CD4-positive, alpha-beta T cell (primary cell): ENCODE results near the gene NDEL1. TPM values are rescaled to one million over a fixed set of nuclear protein-coding genes. Genes with fewer than 3 reads are reported as not detected.
A peak's percentile ranks its signal among the peaks of the same experiment; 100 is the strongest.

ENCODE experiments used
- ATAC-seq: fragments of 200-7000 bp; cut with Tn5 transposase; one replicate; pipeline ENCODE4 v1.10.0; 2022; ENCODE audit warnings: mild to moderate bottlenecking; ENCODE audit not compliant: poor library complexity
- CTCF ChIA-PET: fragments of 350-600 bp; sonication (Branson Sonifier 250); formaldehyde crosslinking; loops from one replicate; lab custom pipeline; 2021; ENCODE audit warnings: antibody characterized with exemption, inconsistent platforms; lab: Charles Lee
- POLR2A ChIA-PET: fragments of 350-600 bp; sonication (Branson Sonifier 250); formaldehyde crosslinking; loops from one replicate; lab custom pipeline; 2021; ENCODE audit warnings: antibody characterized with exemption, inconsistent platforms; lab: Charles Lee
- DNase-seq, 14 experiments: peaks; one replicate each; pipeline ENCODE4 v3.0.0-alpha.2; 2013 to 2020; ENCODE audit warnings: mixed read lengths in 2 of 14
- H3K27ac ChIP-seq, 2 donors: one replicate each; pipeline versions ENCODE4 v1.5.1 to v1.7.0; 2013; ENCODE audit warnings: low read length in 2 of 2, low read depth in 1 of 2, mild to moderate bottlenecking in 1 of 2
- H3K27me3 ChIP-seq, 2 experiments: 1 replicate in 1 of 2; 2 replicates in 1 of 2; pipeline versions ENCODE4 v1.6.1 to v1.7.0; 2013; ENCODE audit warnings: low read length in 2 of 2, control low read depth in 1 of 2, mild to moderate bottlenecking in 1 of 2, moderate library complexity in 1 of 2; ENCODE audit not compliant: insufficient read depth in 2 of 2, control insufficient read depth in 1 of 2
- H3K36me3 ChIP-seq: one replicate; pipeline ENCODE4 v1.6.1; 2013; ENCODE audit warnings: low read length, control low read depth; ENCODE audit not compliant: insufficient read depth
- H3K4me1 ChIP-seq: one replicate; pipeline ENCODE4 v1.6.1; 2013; ENCODE audit warnings: low read length, control low read depth; ENCODE audit not compliant: insufficient read depth
- H3K4me3 ChIP-seq: one replicate; pipeline ENCODE4 v1.5.1; 2013; ENCODE audit warnings: mild to moderate bottlenecking, low read length, moderate library complexity
- H3K9me3 ChIP-seq, 2 experiments: 1 replicate in 1 of 2; 2 replicates in 1 of 2; pipeline versions ENCODE4 v1.6.1 to v1.7.0; 2013; ENCODE audit warnings: low read length in 2 of 2, mild to moderate bottlenecking in 2 of 2, control low read depth in 1 of 2, moderate library complexity in 1 of 2; ENCODE audit not compliant: control insufficient read depth in 1 of 2, insufficient read depth in 1 of 2
- H3K27ac Mint-ChIP-seq: one replicate; pipeline ENCODE4 v1.8.0; 2020; ENCODE audit warnings: mixed read lengths
- H3K27me3 Mint-ChIP-seq: one replicate; pipeline ENCODE4 v1.8.0; 2021; ENCODE audit warnings: mixed read lengths
- H3K36me3 Mint-ChIP-seq: one replicate; pipeline ENCODE4 v1.8.0; 2021; ENCODE audit warnings: low read depth, mixed read lengths
- H3K4me1 Mint-ChIP-seq: one replicate; pipeline ENCODE4 v1.8.0; 2021; ENCODE audit warnings: low read depth, mixed read lengths
- H3K4me3 Mint-ChIP-seq: one replicate; pipeline ENCODE4 v1.8.0; 2020; ENCODE audit warnings: mild to moderate bottlenecking, mixed read lengths
- H3K9me3 Mint-ChIP-seq: one replicate; pipeline ENCODE4 v1.8.0; 2020; ENCODE audit warnings: mixed read lengths
- CTCF ChIP-seq: fragments of 200-600 bp; IDR thresholded peaks from one replicate; pipeline ENCODE4 v1.8.0; 2022; ENCODE audit warnings: antibody characterized with exemption, mild to moderate bottlenecking
- intact Hi-C, 2 experiments: fragments of 100-400 bp; cut with DNase I in 1 of 2; cut with micrococcal nuclease in 1 of 2; formaldehyde crosslinking; loops; one replicate each; pipeline versions ENCODE4 v1.15.1 to v1.9.0; 2023 to 2025; cut with DNase I, micrococcal nuclease
- total RNA-seq, 174 experiments: library from RNA in 2 of 174; stranded (reverse) in 2 of 174; gene quantifications; one replicate each; pipeline ENCODE4 v1.2.3 and lab custom pipeline; 2021 to 2026

Gene NDEL1
- total RNA-seq, 2 experiments from 2014 or later: 300 to 313 TPM

GRCh38 chr17:8479431-8479947, 43.8 kb downstream of the NDEL1 start:
- no peak for TF ChIP-seq CTCF
- POLR2A ChIA-PET: no interaction called here
- no peak overlapping the region for H3K27ac Mint-ChIP-seq
- DNase-seq (no peak), ATAC-seq (no peak)
- no peak overlapping the region for H3K4me3 Mint-ChIP-seq
- H3K36me3 Mint-ChIP-seq: peaks cover 96% of the 10 kb centered on the region
- Histone ChIP-seq H3K27ac (no peak overlapping the region), H3K36me3 (peaks cover 55% of the 10 kb centered on the region), H3K4me3 (no peak overlapping the region), H3K4me1 (no peaks in the 10 kb centered on the region), H3K27me3 (no peaks in the 10 kb centered on the region), H3K9me3 (peaks cover 10 to 19% of the 10 kb centered on the region in 2 experiments)
- intact Hi-C loops: no loop called here
- CTCF ChIA-PET: no interaction called here
- H3K9me3 Mint-ChIP-seq: peaks cover 1% of the 10 kb centered on the region
- no peaks in the 10 kb centered on the region for H3K4me1 Mint-ChIP-seq
- H3K27me3 Mint-ChIP-seq: no peaks in the 10 kb centered on the region

DNA sequence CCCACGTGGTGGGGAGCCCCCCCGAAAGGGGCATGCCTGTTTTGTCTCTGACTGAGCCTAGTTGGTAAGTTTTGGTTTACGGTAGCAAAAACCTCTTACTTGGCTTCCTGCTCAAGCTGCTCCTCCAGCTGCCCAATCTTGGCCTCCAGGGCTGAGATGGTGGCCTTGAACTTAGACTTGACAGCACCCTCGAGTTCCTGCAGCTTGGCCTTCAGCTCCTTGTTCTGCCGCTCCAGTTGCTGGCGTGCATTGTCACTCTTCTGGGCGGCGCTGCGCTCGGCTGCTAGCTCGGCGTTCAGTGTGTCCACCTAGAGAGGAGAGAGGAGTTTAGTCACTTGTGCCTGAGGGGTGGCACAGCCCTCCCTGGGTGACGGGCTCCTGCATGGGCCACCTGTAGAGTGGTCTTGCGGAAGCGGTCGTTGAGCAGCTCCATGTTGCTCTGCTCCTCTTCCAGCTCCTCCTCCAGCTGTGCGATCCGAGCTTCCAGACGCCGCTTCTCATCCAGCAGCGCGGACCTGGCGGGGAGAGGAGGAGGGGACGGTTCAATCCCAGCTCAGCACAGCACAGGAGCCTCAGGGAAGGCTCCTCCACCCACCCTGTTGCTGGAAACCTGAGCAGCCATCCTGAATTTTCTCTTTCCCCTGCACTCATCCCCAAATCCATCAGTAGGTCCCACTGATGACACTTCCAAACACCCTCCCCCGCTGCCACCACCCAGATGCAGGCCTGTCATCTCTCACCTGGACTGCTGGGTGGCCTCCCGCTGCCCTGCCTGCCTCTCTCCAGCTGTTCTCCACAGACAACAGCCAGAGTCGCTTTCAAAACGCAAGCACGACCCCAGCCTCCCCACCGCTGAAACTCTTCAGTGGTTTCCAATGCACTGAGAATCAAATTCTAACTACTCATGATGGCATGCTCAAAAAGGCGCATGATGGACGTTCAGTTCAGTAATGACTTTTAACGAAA, 44.6 kb downstream of the NDEL1 start:
- POLR2A ChIA-PET: interaction anchor here (1.0 kb wide), 1 partner anchor 43 kb away, joined by 3 read pairs; no protein-coding TSS in a partner anchor
- H3K4me3 Mint-ChIP-seq: peak overlapping the region; percentile 7
- no peak for TF ChIP-seq CTCF

DNA sequence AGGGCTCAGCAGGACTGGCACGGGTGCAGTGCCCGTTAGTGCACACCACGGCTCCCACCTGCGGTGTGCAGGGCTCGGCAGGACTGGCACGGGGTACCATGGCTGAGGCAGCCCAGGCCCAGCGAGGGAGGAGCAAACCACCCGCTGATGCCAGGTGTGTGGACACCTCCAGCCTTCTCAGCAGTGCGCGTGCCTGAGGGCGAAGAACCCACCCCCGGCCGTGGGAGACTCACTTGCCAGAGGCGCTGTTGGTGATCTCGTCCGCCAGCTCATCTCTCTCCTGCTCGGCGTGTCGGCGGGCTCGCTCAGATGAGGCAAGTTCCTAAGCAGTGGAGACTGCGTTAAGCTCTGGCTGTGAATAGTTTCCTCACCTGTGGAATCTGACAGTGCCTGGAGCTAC, 45.4 kb downstream of the NDEL1 start:
- intact Hi-C loops: no loop called here

More for the DNA sequence above, 44.6 kb downstream of the NDEL1 start:
- H3K36me3 ChIP-seq: peaks cover 47% of the 10 kb centered on the region
- no peak overlapping the region for H3K27ac ChIP-seq
- peaks cover 96% of the 10 kb centered on the region for H3K36me3 Mint-ChIP-seq
- CTCF ChIA-PET: no interaction called here
- peaks cover 11 to 19% of the 10 kb centered on the region in 2 experiments for H3K9me3 ChIP-seq
- H3K4me3 ChIP-seq: no peak overlapping the region
- DNase-seq: no peak
- no peaks in the 10 kb centered on the region for H3K27me3 Mint-ChIP-seq
- ATAC-seq: no peak
- H3K27ac Mint-ChIP-seq: no peak overlapping the region
- intact Hi-C loops: no loop called here
- H3K4me1 Mint-ChIP-seq: no peaks in the 10 kb centered on the region
- H3K27me3 ChIP-seq: no peaks in the 10 kb centered on the region
- H3K9me3 Mint-ChIP-seq: peaks cover 6% of the 10 kb centered on the region
- H3K4me1 ChIP-seq: no peaks in the 10 kb centered on the region

More for the DNA sequence above, 45.4 kb downstream of the NDEL1 start:
- ChIA-PET POLR2A (no interaction called here), CTCF (no interaction called here)
- ATAC-seq (no peak), DNase-seq (no peak)
- Mint-ChIP-seq H3K36me3 (peaks cover 96% of the 10 kb centered on the region), H3K4me3 (peak overlapping the region; percentile 7), H3K27ac (peak overlapping the region; percentile 27), H3K27me3 (no peaks in the 10 kb centered on the region), H3K4me1 (no peaks in the 10 kb centered on the region), H3K9me3 (peaks cover 6% of the 10 kb centered on the region)
- Histone ChIP-seq H3K4me3 (no peak overlapping the region), H3K36me3 (peaks cover 39% of the 10 kb centered on the region), H3K27ac (no peak overlapping the region), H3K27me3 (no peaks in the 10 kb centered on the region), H3K9me3 (peaks cover 11 to 19% of the 10 kb centered on the region in 2 experiments), H3K4me1 (no peaks in the 10 kb centered on the region)
- no peak for TF ChIP-seq CTCF
